GM23338 (cell line): Measurements from ENCODE around the gene TFPT. TPM values are rescaled to one million over a fixed set of nuclear protein-coding genes. Genes with fewer than 3 reads are reported as not detected.

Experiments used
- ATAC-seq: fragments of 200-7000 bp; cut with Tn5 transposase; 3 replicates; pipeline ENCODE4 v1.9.1; 2020
- DNase-seq: peaks from one replicate; pipeline ENCODE4 v3.0.0-alpha.2; 2015; ENCODE audit warnings: low spot score
- H2AFZ ChIP-seq: fragments of 200-600 bp; sonication (generic); 2 replicates; pipeline ENCODE4 v1.8.0; 2016; ENCODE audit warnings: antibody characterized with exemption, mild to moderate bottlenecking, moderate library complexity
- H3F3A ChIP-seq: fragments of 200-600 bp; sonication (generic); replicated peaks from 2 replicates; pipeline ENCODE4 v1.8.0; 2017; ENCODE audit warnings: antibody characterized with exemption, mixed run types, low read depth
- H3K27ac ChIP-seq: fragments of 200-600 bp; sonication (generic); 2 replicates; pipeline ENCODE4 v1.6.1; 2016; ENCODE audit warnings: low read depth
- H3K27me3 ChIP-seq: fragments of 200-600 bp; sonication (generic); 2 replicates; pipeline ENCODE4 v1.8.0; 2016; ENCODE audit warnings: mild to moderate bottlenecking, mixed run types, moderate library complexity; ENCODE audit not compliant: insufficient read depth
- H3K36me3 ChIP-seq: fragments of 200-600 bp; sonication (generic); 2 replicates; pipeline ENCODE4 v1.8.0; 2016; ENCODE audit warnings: mild to moderate bottlenecking; ENCODE audit not compliant: insufficient read depth
- H3K4me1 ChIP-seq: fragments of 200-600 bp; sonication (generic); 2 replicates; pipeline ENCODE4 v1.8.0; 2016; ENCODE audit warnings: mild to moderate bottlenecking, moderate library complexity; ENCODE audit not compliant: insufficient read depth
- H3K4me2 ChIP-seq: fragments of 200-600 bp; sonication (generic); 2 replicates; pipeline ENCODE4 v1.7.1; 2017; ENCODE audit warnings: mixed run types
- H3K4me3 ChIP-seq: fragments of 200-600 bp; sonication (generic); 2 replicates; pipeline ENCODE4 v1.6.1; 2016; ENCODE audit warnings: mixed run types
- H3K79me2 ChIP-seq: fragments of 200-600 bp; sonication (generic); replicated peaks from 2 replicates; pipeline ENCODE4 v1.8.0; 2017; ENCODE audit warnings: mild to moderate bottlenecking; ENCODE audit not compliant: insufficient read depth
- H3K9me2 ChIP-seq: fragments of 200-600 bp; sonication (generic); 2 replicates; pipeline ENCODE4 v1.8.0; 2017; ENCODE audit not compliant: insufficient read depth
- H4K20me1 ChIP-seq: fragments of 200-600 bp; sonication (generic); replicated peaks from 2 replicates; pipeline ENCODE4 v1.8.0; 2017; ENCODE audit warnings: mild to moderate bottlenecking; ENCODE audit not compliant: insufficient read depth
- H3K27ac Mint-ChIP-seq: 2 replicates; pipeline ENCODE4 v1.8.0; 2020; ENCODE audit warnings: inconsistent platforms, mild to moderate bottlenecking, moderate library complexity, mixed read lengths
- H3K27me3 Mint-ChIP-seq: 3 replicates; pipeline ENCODE4 v1.8.0; 2022; ENCODE audit warnings: low read depth, mild to moderate bottlenecking, moderate library complexity, mixed read lengths, inconsistent platforms; ENCODE audit not compliant: insufficient read depth, poor library complexity
- H3K36me3 Mint-ChIP-seq: 3 replicates; pipeline ENCODE4 v1.8.0; 2021; ENCODE audit warnings: low read depth, mild to moderate bottlenecking, inconsistent platforms, moderate library complexity, mixed read lengths
- H3K4me1 Mint-ChIP-seq: 3 replicates; pipeline ENCODE4 v1.8.0; 2020; ENCODE audit warnings: mild to moderate bottlenecking, inconsistent platforms, mixed read lengths
- H3K4me3 Mint-ChIP-seq: 3 replicates; pipeline ENCODE4 v1.8.0; 2021; ENCODE audit warnings: moderate library complexity, mild to moderate bottlenecking, inconsistent platforms, mixed read lengths
- H3K9me3 Mint-ChIP-seq: 3 replicates; pipeline ENCODE4 v1.8.0; 2020; ENCODE audit warnings: moderate library complexity, mild to moderate bottlenecking, inconsistent platforms, mixed read lengths
- CREB1 ChIP-seq: fragments of 250-450 bp; sonication (Bioruptor Pico); IDR thresholded peaks from 2 replicates; pipeline ENCODE4 v1.5.0; 2020; ENCODE audit warnings: low read depth, mild to moderate bottlenecking, moderate library complexity
- ETS1 ChIP-seq: IDR thresholded peaks from 2 replicates; pipeline ENCODE4 v1.6.1; 2016; ENCODE audit warnings: antibody characterized with exemption
- EZH2 ChIP-seq: fragments of 200-600 bp; sonication (generic); IDR thresholded peaks from one replicate; pipeline ENCODE4 v1.8.0; 2017; ENCODE audit warnings: antibody characterized with exemption, mild to moderate bottlenecking, low read depth; ENCODE audit not compliant: unreplicated experiment
- NANOG ChIP-seq: IDR thresholded peaks from 2 replicates; pipeline ENCODE4 v1.6.1; 2016; ENCODE audit warnings: antibody characterized with exemption, borderline replicate concordance
- POLR2AphosphoS5 ChIP-seq: IDR thresholded peaks from 2 replicates; pipeline ENCODE4 v1.6.1; 2016; ENCODE audit warnings: antibody characterized with exemption, low read depth
- ZNF114 ChIP-seq: fragments of 250-450 bp; sonication (Bioruptor Pico); IDR thresholded peaks from 2 replicates; pipeline ENCODE4 v1.5.0; 2020; ENCODE audit warnings: mild to moderate bottlenecking, moderate library complexity
- ZNF462 ChIP-seq: fragments of 250-450 bp; sonication (Bioruptor Pico); IDR thresholded peaks from 2 replicates; pipeline ENCODE4 v1.5.0; 2020; ENCODE audit warnings: mild to moderate bottlenecking, moderate library complexity
- polyA plus RNA-seq: library from polyadenylated mRNA; unstranded; fragments of >200 nt; fragmentation: Nextera tagmentation; extraction: Ambion mirVana; gene quantifications from 2 replicates; pipeline ENCODE4 v1.2.1, GENCODE V29; 2016
- total RNA-seq: library from RNA; depleted of rRNA; stranded (reverse); fragments of >200 nt; shearing (Covaris generic); gene quantifications from 2 replicates; pipeline ENCODE4 v1.2.3, GENCODE V29; 2014

Gene TFPT
- total and polyA plus RNA-seq, 2 experiments from 2014 or later: 12.0 to 18.3 TPM

- TF ChIP-seq ZNF462: no peak
- TF ChIP-seq ETS1: no peak
- no peak for TF ChIP-seq ZNF114 (CRISPR knock-in tag)
- no peak for TF ChIP-seq POLR2AphosphoS5
Observed at GRCh38 chr19:54128796-54129616, 13.5 kb upstream of the TFPT start (continued).

GRCh38 chr19:54128441-54128725 is 12.9 kb upstream of the TFPT start:
- H4K20me1 ChIP-seq: no peaks in the 10 kb centered on the region; the same call in 1 of the 2 replicates
- no peaks in the 10 kb centered on the region for H3K27me3 ChIP-seq
- no peaks in the 10 kb centered on the region for H3K79me2 ChIP-seq
- H3K9me2 ChIP-seq: no peaks in the 10 kb centered on the region
- Mint-ChIP-seq H3K27me3 (peaks cover 13% of the 10 kb centered on the region), H3K4me3 (no peak overlapping the region), H3K27ac (no peak overlapping the region), H3K9me3 (no peaks in the 10 kb centered on the region), H3K36me3 (peaks cover 52% of the 10 kb centered on the region), H3K4me1 (no peaks in the 10 kb centered on the region)
- no peak overlapping the region for H3K27ac ChIP-seq
- DNase-seq: no peak
- no peak overlapping the region for H2AFZ ChIP-seq
- ATAC-seq: no peak
- no peak overlapping the region for H3K4me3 ChIP-seq
- H3F3A ChIP-seq: 0 out of 2 replicates have a peak, but pooled peaks cover 3% of the 10 kb centered on the region
- no peaks in the 10 kb centered on the region for H3K4me1 ChIP-seq
- H3K36me3 ChIP-seq: peaks cover 7% of the 10 kb centered on the region; the same call in 1 of the 2 replicates
- H3K4me2 ChIP-seq: no peak overlapping the region
- no peak for TF ChIP-seq NANOG
- TF ChIP-seq POLR2AphosphoS5: no peak
- no peak for TF ChIP-seq EZH2
- TF ChIP-seq CREB1 (CRISPR knock-in tag): no peak
- no peak for TF ChIP-seq ZNF114 (CRISPR knock-in tag)
- TF ChIP-seq ZNF462: no peak
